ENCODE results near the gene GADD45G.

GRCh38 chr9:89590415-89590814, 14.4 kb upstream of the GADD45G start:
- no peak for TF ChIP-seq CTCF (conservative IDR thresholded peaks at IDR 0.05; ENCODE audit: low read depth, low read length)
- TF ChIP-seq CHD1 (IDR thresholded peaks at IDR 0.05; ENCODE audit: low read depth, low read length): no peak
- TF ChIP-seq USF2 (IDR thresholded peaks at IDR 0.05; ENCODE audit: low read depth, low read length): no peak
- TF ChIP-seq MAFK (IDR thresholded peaks at IDR 0.05; ENCODE audit: low read depth, low read length): no peak
- TF ChIP-seq CEBPB (IDR thresholded peaks at IDR 0.05; ENCODE audit: low read depth, low read length): no peak
- TF ChIP-seq POLR2A (IDR thresholded peaks at IDR 0.05; ENCODE audit: low read depth, low read length): no peak
- TF ChIP-seq, protein P1, sequence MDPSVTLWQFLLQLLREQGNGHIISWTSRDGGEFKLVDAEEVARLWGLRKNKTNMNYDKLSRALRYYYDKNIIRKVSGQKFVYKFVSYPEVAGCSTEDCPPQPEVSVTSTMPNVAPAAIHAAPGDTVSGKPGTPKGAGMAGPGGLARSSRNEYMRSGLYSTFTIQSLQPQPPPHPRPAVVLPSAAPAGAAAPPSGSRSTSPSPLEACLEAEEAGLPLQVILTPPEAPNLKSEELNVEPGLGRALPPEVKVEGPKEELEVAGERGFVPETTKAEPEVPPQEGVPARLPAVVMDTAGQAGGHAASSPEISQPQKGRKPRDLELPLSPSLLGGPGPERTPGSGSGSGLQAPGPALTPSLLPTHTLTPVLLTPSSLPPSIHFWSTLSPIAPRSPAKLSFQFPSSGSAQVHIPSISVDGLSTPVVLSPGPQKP (IDR thresholded peaks at IDR 0.05; ENCODE audit: borderline replicate concordance, low read depth, low read length): no peak
